Astrocyte (in vitro differentiated cells and primary cell): ENCODE results near the gene KIR3DL1.

Source experiments
- CTCF ChIP-seq: IDR thresholded peaks from 2 replicates; pipeline ENCODE4 v1.5.1; 2011; ENCODE audit warnings: low read depth, mild to moderate bottlenecking, inconsistent platforms, low read length, moderate library complexity; ENCODE audit not compliant: insufficient read depth
- EZH2 ChIP-seq: IDR thresholded peaks from 2 replicates; pipeline ENCODE4 v1.6.1; 2012; ENCODE audit warnings: mild to moderate bottlenecking, low read length, inconsistent platforms; ENCODE audit not compliant: insufficient read depth

- no peak for TF ChIP-seq CTCF
- no peak for TF ChIP-seq EZH2
These were observed 61.2 kb downstream of the KIR3DL1 start for GRCh38 chr19:54877471-54877870.
